ENCODE results near the gene NIFK.

DNA sequence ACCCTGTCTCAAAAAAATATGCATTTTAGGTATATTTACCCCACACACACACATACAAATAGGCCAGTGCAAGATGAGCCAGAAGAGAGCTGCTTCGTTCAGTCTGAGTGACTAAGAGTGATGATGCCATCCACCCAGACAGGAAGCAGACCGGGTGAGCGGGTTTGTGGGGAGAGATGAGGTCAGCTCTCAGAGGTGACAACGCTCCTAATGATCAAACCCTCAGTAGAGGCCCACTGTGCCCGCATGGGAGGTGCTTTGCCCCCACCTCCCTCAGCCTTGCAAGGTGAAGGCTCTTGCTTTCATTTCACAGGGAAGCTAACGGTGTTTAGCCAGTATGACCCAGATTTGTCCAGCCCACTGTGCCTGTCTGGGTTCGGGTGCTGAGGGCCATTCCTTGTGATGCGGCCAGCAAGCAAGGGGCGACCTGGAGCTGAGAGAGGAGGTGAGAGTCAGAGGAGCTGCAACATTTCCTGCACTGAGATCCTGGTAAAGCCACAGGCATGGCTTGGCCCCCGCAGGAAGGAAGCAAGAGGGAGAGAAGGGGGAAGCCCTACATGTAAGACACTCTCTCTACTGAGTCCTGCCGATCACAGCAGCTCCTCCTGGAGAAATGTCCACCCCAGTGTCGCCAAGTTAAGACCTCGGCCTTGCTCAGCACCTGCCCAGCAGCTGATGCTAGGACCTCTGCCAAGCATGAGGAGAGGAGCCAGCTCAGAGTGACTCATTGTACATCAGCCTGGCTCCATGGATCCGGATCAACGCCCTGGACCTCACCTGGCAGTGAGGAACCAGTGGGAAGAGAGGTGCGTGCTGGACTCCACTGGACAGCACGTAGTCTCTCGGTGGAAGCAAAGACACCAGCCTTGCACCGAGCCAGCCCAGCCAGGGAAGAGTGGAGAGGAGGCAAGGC lies 37.0 kb downstream of the NIFK start:
- TF ChIP-seq, protein P1, sequence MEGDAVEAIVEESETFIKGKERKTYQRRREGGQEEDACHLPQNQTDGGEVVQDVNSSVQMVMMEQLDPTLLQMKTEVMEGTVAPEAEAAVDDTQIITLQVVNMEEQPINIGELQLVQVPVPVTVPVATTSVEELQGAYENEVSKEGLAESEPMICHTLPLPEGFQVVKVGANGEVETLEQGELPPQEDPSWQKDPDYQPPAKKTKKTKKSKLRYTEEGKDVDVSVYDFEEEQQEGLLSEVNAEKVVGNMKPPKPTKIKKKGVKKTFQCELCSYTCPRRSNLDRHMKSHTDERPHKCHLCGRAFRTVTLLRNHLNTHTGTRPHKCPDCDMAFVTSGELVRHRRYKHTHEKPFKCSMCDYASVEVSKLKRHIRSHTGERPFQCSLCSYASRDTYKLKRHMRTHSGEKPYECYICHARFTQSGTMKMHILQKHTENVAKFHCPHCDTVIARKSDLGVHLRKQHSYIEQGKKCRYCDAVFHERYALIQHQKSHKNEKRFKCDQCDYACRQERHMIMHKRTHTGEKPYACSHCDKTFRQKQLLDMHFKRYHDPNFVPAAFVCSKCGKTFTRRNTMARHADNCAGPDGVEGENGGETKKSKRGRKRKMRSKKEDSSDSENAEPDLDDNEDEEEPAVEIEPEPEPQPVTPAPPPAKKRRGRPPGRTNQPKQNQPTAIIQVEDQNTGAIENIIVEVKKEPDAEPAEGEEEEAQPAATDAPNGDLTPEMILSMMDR (conservative IDR thresholded peaks at IDR 0.05; ENCODE audit: low read length) = no peak
- no peak for TF ChIP-seq EZH2phosphoT487 (IDR thresholded peaks at IDR 0.05; ENCODE audit: borderline replicate concordance)
